H1 (cell line): ENCODE measurements around the gene SVEP1. TPM values are rescaled to one million over a fixed set of nuclear protein-coding genes. Genes with fewer than 3 reads are reported as not detected.

Experiments used
- CHD1 ChIP-seq: IDR thresholded peaks from 2 replicates; pipeline ENCODE4 v1.6.1; 2012; ENCODE audit warnings: low read depth, low read length, improper control_type of control experiment
- NRF1 ChIP-seq: IDR thresholded peaks from 2 replicates; pipeline ENCODE4 v1.6.1; 2011; ENCODE audit warnings: mild to moderate bottlenecking, low read depth, low read length, improper control_type of control experiment
- TAF7 ChIP-seq: optimal IDR thresholded peaks from 2 replicates; pipeline ENCODE3; 2011; ENCODE audit warnings: low read depth, mild to moderate bottlenecking, inconsistent platforms, low read length, moderate library complexity, borderline replicate concordance
- polyA plus RNA-seq, 7 experiments: library from polyadenylated mRNA; depleted of rRNA in 3 of 7; stranded (reverse) in 5 of 7; unstranded in 2 of 7; fragments of >200 nt in 5 of 7; fragments of 200-250 nt in 2 of 7; gene quantifications; 1 replicate in 5 of 7; 2 replicates in 1 of 7; 4 replicates in 1 of 7; pipeline versions ENCODE4 v1.2.1 to v1.2.3, GENCODE V29; 2011 to 2013; ENCODE audit warnings: missing spikeins in 2 of 7, mixed read lengths in 2 of 7
- total RNA-seq: library from RNA; stranded (reverse); fragmentation: NEBNext Ultra II Directional; extraction: Animal tissue kit (Norgen Biotek cat#: 25700); gene quantifications from 2 replicates; pipeline ENCODE4 v1.2.1, GENCODE V29; 2021
- TF ChIP-seq, protein P1 (sequence below), 3 experiments: IDR thresholded peaks; 1 replicate in 2 of 3; 2 replicates in 1 of 3; pipeline versions ENCODE4 v1.5.1 to v1.6.1; 2011; ENCODE audit warnings: low read length in 3 of 3, mild to moderate bottlenecking in 3 of 3, inconsistent platforms in 2 of 3, low read depth in 1 of 3, moderate library complexity in 1 of 3; ENCODE audit not compliant: insufficient read depth in 1 of 3; ENCODE audit errors: control extremely low read depth in 1 of 3
- TF ChIP-seq, protein P2 (sequence below): IDR thresholded peaks from 2 replicates; pipeline ENCODE4 v1.6.1; 2011; ENCODE audit warnings: low read depth, mild to moderate bottlenecking, low read length; ENCODE audit not compliant: insufficient read depth

SVEP1 gene
- total and polyA plus RNA-seq, 2 of the 8 experiments (the other 6 are each of a cell fraction or from before 2014, with no cell fraction given) = 0.11 to 0.37 TPM

DNA sequence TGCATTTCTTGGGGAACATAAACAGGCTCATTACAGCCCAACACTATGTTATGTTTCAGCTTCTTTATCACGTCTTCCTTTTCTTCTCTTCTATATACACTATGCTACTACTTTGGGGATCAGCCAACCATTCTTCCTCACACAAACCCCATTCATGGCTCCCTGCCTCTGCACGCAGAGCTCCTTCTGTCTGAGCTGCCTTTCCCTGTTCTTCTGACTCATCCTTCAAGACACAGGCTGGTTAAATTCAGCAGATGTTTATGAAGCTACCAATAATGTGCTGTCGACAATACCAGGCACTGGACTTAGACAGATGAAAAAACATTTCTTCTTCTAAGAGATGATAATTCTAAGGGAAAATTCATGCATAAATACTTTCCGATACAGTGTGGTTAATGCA is 139.4 kb downstream of the SVEP1 start (continued):
- TF ChIP-seq, protein P1, sequence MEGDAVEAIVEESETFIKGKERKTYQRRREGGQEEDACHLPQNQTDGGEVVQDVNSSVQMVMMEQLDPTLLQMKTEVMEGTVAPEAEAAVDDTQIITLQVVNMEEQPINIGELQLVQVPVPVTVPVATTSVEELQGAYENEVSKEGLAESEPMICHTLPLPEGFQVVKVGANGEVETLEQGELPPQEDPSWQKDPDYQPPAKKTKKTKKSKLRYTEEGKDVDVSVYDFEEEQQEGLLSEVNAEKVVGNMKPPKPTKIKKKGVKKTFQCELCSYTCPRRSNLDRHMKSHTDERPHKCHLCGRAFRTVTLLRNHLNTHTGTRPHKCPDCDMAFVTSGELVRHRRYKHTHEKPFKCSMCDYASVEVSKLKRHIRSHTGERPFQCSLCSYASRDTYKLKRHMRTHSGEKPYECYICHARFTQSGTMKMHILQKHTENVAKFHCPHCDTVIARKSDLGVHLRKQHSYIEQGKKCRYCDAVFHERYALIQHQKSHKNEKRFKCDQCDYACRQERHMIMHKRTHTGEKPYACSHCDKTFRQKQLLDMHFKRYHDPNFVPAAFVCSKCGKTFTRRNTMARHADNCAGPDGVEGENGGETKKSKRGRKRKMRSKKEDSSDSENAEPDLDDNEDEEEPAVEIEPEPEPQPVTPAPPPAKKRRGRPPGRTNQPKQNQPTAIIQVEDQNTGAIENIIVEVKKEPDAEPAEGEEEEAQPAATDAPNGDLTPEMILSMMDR (IDR thresholded peaks at IDR 0.05; ENCODE audit: control extremely low read depth in 1 of 3, insufficient read depth in 1 of 3, low read depth in 1 of 3, low read length in 3 of 3) = no peak
- TF ChIP-seq CHD1 (no peak), TAF7 (no peak), NRF1 (no peak)
- TF ChIP-seq, protein P2, sequence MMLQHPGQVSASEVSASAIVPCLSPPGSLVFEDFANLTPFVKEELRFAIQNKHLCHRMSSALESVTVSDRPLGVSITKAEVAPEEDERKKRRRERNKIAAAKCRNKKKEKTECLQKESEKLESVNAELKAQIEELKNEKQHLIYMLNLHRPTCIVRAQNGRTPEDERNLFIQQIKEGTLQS = no peak
- TF ChIP-seq, all 59 proteins: peak for 0
